HG02678 (cell line): ENCODE results near the gene KRTAP3-3.
"Not testable (repeated sequence)": the region's sequence is repeated elsewhere in the genome, so short reads cannot be mapped to it uniquely, and the experiment has no call there.

Experiments used
- ATAC-seq: cut with Tn5 transposase; IDR thresholded peaks from one replicate; pipeline ENCODE4 v1.9.1; 2021; ENCODE audit warnings: mild to moderate bottlenecking, moderate library complexity; ENCODE audit not compliant: unreplicated experiment

KRTAP3-3 gene

DNA sequence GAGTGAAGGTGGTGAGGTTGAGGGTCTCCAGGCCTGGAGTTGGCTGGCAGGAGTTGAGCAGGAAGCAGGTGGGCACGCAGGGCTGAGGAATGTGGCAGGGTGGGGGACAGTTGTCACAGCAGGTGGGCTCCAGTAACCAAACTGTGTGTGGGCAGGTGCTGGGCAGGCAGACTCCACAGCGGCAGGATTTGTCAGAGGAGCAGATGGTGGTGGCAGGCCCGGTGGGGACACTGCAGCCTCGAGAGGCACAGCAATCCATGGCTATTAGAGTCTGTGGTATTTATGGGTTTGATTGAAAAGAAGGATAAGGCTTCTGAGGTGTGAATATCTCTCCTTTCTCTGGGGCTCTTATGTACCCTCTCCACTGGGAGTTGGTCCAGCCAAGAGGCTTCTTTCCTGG is at the start of gene KRTAP3-3:
KRTAP3-3 (minus strand) TSS at position 326 of the 400 bp plus-strand sequence; CDS start at position 259, 67 bp downstream.
- no peak for ATAC-seq

DNA sequence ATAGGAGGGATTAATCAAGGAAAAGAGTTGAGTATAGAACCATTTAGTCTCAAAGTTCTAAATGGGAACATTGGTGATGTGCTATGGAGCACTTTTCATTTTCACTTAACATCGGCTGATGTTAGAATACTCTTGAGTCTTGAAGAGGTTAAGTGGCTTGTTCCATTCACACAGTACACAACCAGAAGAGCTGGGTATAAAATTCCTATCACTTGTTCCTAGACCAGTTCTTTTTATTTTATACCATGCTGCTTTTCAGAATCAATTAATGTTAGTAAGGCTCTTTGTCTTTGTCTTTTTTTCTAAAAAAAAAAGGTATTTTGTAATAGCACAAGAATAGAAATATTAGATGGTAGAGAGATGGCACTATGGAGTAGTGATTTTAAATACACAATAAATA is 49.0 kb upstream of the KRTAP3-3 start:
- no peak for ATAC-seq

DNA sequence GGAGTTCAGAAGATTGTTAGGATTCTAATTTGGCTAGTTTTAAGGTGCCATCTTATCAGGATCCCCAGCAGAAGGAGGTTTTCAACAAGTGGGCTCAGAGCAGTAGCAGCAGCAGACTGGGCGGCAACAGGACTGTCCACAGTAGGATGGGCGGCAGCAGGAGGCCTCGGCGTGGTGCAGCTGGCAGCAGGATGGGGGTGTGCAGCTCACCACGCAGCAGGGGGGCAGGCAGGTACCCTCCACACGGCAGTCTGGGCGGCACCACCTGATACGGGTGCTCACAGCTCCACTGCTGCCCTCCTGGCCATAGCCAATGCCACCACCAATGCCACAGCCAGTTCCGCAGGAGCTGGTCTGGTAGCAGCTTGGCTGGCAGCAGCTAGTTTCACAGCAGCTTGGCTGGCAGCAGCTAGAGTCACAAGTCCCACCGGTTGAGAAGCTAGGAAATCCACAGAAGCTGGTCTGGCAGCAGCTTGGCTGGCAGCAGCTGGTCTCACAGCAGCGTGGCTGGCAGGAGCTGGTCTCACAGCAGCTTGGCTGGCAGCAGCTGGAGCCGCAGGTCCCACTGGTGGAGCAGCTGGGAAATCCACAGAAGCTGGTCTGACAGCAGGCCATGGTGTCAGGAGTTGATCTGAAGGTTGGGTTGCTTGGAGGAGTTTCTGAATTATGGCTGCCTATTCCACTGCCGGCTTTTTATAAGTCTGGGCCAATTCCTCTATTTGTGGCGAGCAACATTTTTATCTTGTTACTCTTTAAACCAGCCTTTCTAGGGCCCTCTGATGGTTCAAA is 47.0 kb upstream of the KRTAP3-3 start, which contains the start of gene KRTAP1-1:
KRTAP1-1 (minus strand) TSS at position 668 of the 789 bp plus-strand sequence; CDS start at position 615, 53 bp downstream.
- ATAC-seq = not testable (repeated sequence)

DNA sequence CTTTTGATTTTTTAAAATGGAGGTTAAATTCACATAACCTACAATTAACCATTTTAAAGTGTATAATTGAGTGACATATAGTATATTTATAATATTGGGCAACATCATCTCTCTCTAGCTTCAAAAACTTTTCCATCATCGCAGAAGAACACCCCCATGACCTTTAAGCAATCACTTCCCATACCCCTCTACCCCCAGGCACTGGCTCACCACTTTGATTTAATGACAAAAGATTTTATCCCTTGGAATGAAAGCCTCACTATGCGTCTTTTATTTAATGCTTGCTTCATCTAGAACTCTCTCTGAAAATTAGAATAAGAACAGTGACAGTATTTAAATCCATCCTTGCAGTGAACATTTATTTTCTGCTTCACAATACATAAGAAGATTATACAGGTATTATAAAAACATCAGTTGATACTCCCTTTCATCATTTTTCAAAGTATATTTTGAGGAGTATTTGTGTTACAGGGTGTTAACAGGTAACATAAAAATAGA is 43.9 kb upstream of the KRTAP3-3 start:
- ATAC-seq = no peak

DNA sequence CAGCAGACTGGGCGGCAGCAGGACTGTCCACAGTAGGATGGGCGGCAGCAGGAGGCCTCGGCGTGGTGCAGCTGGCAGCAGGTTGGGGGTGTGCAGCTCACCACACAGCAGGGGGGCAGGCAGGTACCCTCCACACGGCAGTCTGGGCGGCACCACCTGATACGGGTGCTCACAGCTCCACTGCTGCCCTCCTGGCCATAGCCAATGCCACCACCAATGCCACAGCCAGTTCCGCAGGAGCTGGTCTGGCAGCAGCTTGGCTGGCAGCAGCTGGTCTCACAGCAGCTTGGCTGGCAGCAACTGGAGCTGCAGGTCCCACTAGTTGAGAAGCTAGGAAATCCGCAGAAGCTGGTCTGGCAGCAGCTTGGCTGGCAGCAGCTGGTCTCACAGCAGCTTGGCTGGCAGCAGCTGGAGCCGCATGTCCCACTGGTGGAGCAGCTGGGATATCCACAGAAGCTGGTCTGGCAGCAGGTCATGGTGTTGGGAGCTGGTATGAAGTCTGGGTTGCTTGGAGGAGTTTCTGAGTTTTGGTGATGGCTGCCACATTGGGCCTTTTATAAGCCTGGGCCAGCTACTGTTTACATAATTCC is 40.5 kb upstream of the KRTAP3-3 start, which contains the start of gene KRTAP1-3:
KRTAP1-3 (minus strand) TSS at position 529 of the 590 bp plus-strand sequence; CDS start at position 476, 53 bp downstream.
- not testable (repeated sequence) for ATAC-seq

DNA sequence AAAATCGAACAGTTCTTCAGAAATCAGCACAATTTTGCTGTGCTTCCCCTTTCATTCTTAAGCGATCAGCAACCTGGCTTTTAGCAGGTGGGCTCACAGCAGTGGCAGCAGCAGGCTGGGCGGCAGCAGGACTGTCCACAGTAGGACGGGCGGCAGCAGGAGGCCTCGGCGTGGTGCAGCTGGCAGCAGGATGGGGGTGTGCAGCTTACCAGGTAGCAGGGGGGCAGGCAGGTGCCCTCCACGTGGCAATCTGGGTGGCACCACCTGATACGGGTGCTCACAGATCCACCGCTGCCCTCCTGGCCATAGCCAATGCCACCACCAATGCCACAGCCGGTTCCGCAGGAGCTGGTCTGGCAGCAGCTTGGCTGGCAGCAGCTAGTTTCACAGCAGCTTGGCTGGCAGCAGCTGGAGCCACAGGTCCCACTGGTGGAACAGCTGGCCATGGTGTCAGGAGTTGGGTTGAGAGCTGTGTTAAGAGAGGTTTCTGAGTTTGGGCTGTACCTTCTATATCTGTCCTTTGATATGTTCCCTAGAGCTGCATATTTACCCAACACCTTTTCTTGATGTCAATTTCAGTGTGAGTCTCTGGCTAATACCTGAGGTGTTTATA is 35.8 kb upstream of the KRTAP3-3 start, which contains the start of gene KRTAP1-4:
KRTAP1-4 (minus strand) TSS at position 563 of the 613 bp plus-strand sequence; CDS start at position 446, 117 bp downstream.
- no peak for ATAC-seq

DNA sequence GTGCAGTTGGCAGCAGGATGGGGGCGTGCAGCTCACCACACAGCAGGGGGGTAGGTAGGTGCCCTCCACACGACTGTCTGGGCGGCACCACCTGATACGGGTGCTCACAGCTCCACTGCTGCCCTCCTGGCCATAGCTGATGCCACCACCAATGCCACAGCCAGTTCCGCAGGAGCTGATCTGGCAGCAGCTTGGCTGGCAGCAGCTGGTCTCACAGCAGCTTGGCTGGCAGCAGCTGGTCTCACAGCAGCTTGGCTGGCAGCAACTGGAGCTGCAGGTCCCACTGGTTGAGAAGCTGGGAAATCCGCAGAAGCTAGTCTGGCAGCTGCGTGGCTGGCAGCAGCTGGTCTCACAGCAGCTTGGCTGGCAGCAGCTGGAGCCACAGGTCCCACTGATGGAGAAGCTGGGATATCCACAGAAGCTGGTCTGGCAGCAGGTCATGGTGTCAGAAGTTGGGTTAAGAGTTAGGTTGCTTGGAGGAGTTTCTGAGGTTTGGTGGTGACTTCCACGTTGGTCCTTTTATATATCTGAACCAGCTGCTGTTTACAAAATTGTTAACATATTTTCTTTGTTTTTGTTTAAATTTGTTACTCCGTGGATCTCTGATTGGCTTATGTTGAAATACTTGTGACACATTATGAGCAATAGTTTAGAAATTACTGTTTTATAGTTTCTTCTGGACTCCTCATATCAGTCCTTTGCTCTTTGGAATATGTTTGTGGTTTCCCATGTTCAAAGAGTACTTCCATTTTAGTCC is 32.9 kb upstream of the KRTAP3-3 start, which contains the start of gene KRTAP1-5:
KRTAP1-5 (minus strand) TSS at position 494 of the 757 bp plus-strand sequence; CDS start at position 441, 53 bp downstream.
- no peak for ATAC-seq

DNA sequence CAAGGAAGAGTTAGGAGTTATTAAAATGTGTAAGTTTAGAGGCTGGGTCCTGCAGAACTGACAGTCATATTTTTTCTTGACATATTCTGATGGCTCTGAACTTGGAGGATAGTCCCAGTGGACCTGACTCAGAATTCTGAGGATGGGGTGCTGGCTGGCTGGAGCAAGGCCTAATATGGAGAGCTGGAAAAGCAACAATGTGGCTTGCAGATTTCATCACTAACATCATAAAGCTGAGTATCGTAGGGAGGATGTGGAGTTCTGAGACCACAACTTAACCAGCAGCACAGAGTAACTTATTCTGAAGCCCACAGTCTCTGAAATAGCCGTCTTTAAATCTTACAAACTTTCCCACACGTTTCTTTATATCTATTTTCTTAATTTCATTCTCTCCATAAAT is 30.7 kb upstream of the KRTAP3-3 start:
- no peak for ATAC-seq

DNA sequence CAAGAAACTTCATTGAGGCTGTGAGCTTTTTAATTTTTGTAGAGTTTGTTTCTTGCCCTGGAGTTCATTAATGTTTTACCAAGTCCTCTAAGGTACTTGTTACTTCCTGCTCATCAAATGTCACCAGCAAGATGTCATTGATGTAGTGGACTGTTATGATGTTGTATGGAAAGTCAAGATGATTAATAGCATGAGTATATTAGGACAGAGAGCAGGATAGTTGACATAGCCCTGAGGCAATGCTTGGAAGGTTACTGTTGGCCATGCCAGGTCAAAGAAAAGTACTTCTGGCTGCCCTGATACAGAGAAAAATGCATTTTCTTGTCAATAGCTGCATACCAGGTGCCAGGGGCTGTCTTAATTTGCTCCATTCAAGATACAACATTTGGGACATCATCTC is 26.4 kb upstream of the KRTAP3-3 start:
- ATAC-seq = no peak

DNA sequence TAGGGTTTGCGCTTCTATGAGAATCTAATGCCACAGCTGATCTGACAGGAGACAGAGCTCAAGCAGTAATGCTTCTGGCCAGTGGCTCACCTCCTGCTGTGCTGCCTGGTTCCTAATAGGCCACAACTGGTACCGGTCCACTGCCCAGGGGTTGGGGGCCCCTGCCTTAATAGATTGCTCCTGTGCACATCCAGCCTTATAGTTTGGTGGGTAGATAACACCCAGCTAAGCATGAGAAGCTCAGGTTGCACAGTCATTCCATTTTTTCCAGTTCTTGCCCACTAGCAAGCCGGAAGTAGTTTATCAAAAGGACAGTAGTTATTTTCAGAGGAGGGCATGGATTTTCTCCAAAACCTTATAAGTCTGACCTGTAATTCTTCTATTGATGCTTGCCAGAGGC is 25.5 kb upstream of the KRTAP3-3 start:
- ATAC-seq = no peak

DNA sequence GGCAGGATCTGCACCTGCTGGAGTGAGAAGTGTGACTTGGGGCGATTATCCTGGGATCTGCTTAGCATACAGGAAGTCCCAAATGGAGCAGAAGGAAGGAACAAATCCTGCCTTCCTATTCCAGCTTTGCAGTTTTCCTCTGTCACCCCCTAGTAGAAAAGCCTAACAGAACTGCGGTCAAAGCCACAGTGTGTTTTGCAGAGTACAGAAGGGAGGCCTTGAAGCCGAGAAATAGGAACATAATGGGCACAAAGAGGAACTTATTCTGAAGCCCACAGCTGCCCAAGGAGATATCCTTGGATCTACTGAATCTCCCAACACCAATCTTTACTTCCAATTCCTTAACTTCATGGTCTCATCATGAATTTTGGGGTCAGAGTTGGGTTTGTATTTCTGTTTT is 24.6 kb upstream of the KRTAP3-3 start:
- ATAC-seq = no peak

DNA sequence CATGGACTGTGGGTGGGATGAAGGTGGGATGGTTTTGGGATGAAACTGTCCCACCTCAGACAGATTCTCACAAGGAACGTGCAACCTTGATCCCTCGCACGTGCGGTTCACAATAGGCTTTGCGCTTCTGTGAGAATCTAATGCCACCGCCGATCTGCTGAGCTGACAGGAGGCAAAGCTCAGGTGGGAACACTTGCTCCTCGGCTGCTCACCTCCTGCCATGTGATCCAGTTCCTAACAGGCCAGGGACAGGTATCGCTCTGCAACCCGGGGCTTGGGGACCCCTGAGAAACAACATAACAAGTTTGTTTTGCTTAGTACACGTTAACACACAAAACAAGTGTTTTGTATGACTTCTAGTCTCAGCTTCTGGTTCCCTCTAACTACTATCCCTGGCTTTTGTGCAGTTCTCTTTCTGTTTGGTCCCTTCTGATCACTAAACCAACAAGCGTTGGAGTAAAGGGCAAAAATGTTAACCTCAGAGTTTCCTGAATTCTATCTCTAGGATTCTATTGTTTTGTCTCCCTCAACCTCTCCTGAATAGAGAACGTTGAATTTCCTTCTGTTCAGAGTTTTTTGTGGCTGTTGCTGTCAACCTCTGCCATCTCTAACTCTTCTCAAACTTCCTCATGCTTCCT is 22.7 kb upstream of the KRTAP3-3 start:
- ATAC-seq = no peak

DNA sequence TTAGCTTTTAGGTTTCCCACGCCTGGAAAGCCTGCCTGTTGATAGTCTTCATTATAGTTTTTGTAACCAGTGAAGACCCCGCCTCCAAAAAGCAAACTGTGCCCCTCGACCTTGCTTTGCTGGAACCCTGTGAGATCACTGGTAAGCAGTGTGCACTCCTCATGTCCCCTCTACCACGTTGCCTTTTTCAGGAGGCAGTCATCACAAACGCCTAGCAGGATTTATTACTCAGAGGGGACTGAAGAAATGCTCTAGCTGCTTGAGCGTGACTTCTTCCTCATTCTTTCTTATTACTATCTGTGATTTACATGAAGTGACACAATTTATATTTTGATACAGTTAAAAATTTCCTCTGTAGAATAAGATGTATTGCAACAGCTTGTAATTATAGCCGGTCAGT is 21.5 kb upstream of the KRTAP3-3 start:
- ATAC-seq = no peak

DNA sequence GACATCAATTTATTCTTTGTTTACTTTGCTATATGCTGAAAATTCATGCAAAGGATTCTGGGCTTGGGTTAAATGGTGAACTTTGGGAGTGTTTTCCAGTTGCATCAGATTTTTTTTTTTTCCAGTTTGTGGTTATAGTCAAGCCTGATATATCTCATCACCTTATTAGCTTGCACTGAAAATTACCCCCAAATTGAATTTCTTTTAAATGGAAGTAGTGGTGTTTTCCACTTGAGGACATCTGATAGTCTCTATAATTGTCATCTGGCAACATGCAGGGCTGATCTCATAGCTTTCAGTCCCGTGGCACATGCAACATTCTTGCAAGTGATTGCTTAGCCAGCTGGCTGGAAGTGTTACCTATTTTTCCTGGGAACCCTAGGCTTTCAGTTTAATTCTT is 19.6 kb upstream of the KRTAP3-3 start:
- no peak for ATAC-seq

DNA sequence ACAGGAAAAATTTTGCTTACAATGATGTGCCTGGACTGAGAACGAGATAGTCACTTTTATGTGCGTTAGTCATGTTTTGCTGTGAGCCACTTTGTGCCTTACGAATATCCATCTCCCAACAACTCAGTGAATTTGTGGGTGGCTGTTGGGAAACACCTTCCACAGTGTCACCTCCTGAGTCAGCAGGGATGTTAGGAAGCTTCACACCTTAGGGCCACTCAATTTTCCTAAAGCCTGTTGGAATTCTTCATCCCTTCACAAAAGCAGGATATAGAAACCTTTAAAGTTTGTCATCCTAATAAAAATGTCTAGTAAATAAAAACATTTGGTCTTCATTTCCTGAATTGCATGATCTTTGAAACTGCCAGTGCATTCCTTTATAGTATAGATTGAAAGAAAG is 19.2 kb upstream of the KRTAP3-3 start:
- ATAC-seq = no peak

DNA sequence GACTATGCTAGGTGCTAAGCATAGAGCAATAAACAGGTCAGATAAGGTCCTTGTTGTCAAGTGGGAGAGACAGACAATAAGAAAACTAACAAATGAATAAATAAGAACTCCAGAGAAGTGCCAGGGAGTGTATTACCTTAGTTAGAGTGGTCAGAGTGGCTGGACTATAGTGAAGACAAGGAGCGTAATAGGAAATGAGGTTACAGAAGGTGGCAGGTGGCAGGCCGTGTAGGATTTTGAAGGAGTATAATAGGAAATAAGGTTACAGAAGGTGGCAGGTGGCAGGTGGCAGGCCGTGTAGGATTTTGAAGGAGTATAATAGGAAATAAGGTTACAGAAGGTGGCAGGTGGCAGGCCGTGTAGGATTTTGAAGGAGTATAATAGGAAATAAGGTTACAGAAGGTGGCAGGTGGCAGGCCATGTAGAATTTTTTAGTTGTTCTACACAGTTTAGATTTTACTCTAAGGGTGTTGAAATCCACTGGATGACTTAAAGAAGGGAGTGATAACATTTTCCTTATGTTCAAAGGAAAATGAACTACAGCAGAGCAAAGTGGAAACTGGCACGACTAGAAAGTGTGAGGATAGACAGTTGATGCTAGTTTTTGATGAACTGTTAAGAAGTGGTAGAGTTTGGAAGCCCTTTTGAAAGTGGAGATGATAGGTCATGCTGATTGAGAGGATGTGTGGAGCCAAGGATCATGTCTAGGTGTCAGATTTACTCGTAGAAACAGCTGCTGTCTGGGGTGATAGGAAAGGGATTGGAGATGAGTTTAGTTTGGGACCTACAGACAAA is 18.6 kb upstream of the KRTAP3-3 start:
- no peak for ATAC-seq

DNA sequence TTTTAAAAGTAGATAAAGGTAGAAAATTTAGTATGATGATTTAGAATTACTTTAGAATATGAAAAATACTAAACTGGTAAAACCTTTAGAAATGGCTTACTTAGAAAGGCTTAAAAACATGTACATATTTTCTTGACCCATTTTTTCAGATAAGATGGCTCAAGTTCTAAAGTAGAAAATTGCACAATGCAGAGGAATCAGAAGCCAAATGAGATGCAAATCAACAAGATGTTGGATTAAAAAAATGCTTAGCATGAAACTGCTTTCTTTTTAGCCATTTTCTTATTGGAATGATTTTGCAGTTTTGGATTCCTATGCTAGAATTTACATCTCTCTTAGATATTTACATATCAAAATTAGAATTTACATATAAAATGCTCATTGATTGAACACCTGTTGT is 16.5 kb upstream of the KRTAP3-3 start:
- no peak for ATAC-seq

DNA sequence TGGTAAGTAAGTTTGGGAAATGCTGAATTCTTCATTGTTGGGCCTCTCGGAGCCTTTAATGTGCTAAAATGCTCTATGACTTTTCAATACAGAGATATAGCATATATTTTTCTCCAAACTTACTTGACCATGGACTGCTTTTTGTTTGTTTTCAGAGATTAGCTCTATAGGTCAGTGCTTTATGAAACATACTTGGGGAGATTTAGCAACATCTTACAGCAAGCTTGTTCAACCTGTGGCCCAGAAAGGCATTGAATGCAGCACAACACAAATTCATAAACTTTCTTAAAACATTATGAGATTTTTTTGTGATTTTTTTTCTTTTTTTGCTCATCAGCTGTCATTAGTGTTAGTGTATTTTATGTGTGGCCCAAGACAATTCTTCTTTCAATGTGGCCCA is 16.0 kb upstream of the KRTAP3-3 start:
- no peak for ATAC-seq

DNA sequence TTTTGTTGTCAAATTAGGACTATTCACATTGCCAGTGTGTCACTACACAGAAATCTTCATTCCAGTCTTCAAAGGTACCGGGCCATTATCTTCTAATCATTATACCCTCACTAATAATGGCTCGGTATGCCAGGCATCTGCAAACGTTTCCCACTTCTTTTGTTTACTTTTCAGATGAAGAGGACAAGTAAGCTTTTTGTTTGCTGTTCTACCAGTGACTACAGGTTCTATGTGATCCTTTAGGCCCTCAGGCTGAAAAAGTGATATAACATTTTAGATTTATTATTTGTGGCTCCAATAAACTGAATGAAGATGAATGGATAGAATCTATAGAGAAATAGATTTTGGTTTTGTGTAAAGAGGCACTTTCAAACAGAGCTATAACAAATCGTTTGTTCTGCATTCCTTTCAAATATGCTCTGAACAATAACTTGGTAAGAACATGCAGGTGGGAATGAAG is 15.4 kb upstream of the KRTAP3-3 start:
- ATAC-seq = no peak
